ENCODE data around the gene MYO10. TPM values are rescaled to one million over a fixed set of nuclear protein-coding genes. Genes with fewer than 3 reads are reported as not detected.

The MYO10 gene
- total RNA-seq, 1 experiment from 2014 or later: 89.8 TPM

- ATAC-seq: peak; percentile 22; the same call in 1 of the 2 replicates
- ChIA-PET CTCF (no interaction called here), POLR2A (interaction anchor here (0.5 kb wide), 1 partner anchor 169 kb away, joined by 3 read pairs; no protein-coding TSS in a partner anchor)
- Mint-ChIP-seq H3K27me3 (ENCODE audit: low read depth) (no peaks in the 10 kb centered on the region), H3K27ac (peak overlapping the region; percentile 48), H3K4me1 (peaks cover 42% of the 10 kb centered on the region), H3K9me3 (peaks cover 7% of the 10 kb centered on the region), H3K4me3 (no peak overlapping the region), H3K36me3 (peaks cover 8% of the 10 kb centered on the region)
- DNase-seq (ENCODE audit: low spot score): no peak
- no peak for TF ChIP-seq ELF4 (CRISPR knock-in tag; IDR thresholded peaks at IDR 0.05; ENCODE audit: low read depth)
- no peak for TF ChIP-seq ATF1 (CRISPR knock-in tag; IDR thresholded peaks at IDR 0.05)
- no peak for TF ChIP-seq GTF2I (CRISPR knock-in tag; conservative IDR thresholded peaks at IDR 0.05)
Observed at GRCh38 chr5:16880547-16880946, 55.5 kb downstream of the MYO10 start.

GRCh38 chr5:16879650-16880049 lies 56.4 kb downstream of the MYO10 start:
- CTCF ChIA-PET: no interaction called here
- ATAC-seq (no peak), DNase-seq (ENCODE audit: low spot score) (no peak)
- Mint-ChIP-seq H3K9me3 (peaks cover 16% of the 10 kb centered on the region), H3K4me3 (no peak overlapping the region), H3K36me3 (peaks cover 17% of the 10 kb centered on the region), H3K27me3 (ENCODE audit: low read depth) (no peaks in the 10 kb centered on the region), H3K27ac (no peak overlapping the region), H3K4me1 (peaks cover 33% of the 10 kb centered on the region)
- POLR2A ChIA-PET: no interaction called here
- TF ChIP-seq HMGXB4 (CRISPR knock-in tag; IDR thresholded peaks at IDR 0.05) (no peak), SP1 (CRISPR knock-in tag; conservative IDR thresholded peaks at IDR 0.05) (no peak), JAZF1 (CRISPR knock-in tag; IDR thresholded peaks at IDR 0.05) (no peak), NFE2L1 (CRISPR knock-in tag; IDR thresholded peaks at IDR 0.05) (no peak), ZNF138 (CRISPR knock-in tag; conservative IDR thresholded peaks at IDR 0.05) (no peak), ZNF396 (CRISPR knock-in tag; IDR thresholded peaks at IDR 0.05; ENCODE audit: borderline replicate concordance) (no peak), MYBL2 (CRISPR knock-in tag; IDR thresholded peaks at IDR 0.05) (no peak), ARID4B (CRISPR knock-in tag; IDR thresholded peaks at IDR 0.05; ENCODE audit: borderline replicate concordance) (no peak), RELA (CRISPR knock-in tag; IDR thresholded peaks at IDR 0.05; ENCODE audit: borderline replicate concordance) (no peak), ETV6 (CRISPR knock-in tag; IDR thresholded peaks at IDR 0.05) (no peak), ZSCAN18 (CRISPR knock-in tag; IDR thresholded peaks at IDR 0.05) (no peak), IRF1 (CRISPR knock-in tag; IDR thresholded peaks at IDR 0.05) (no peak), KAT7 (CRISPR knock-in tag; IDR thresholded peaks at IDR 0.05; ENCODE audit: borderline replicate concordance) (no peak), CDX4 (CRISPR knock-in tag; IDR thresholded peaks at IDR 0.05; ENCODE audit: borderline replicate concordance) (no peak), ERG (CRISPR knock-in tag; IDR thresholded peaks at IDR 0.05) (no peak), ZNF416 (CRISPR knock-in tag; IDR thresholded peaks at IDR 0.05) (no peak), FOXK1 (CRISPR knock-in tag; IDR thresholded peaks at IDR 0.05) (no peak), CBFB (CRISPR knock-in tag; IDR thresholded peaks at IDR 0.05; ENCODE audit: low read depth) (no peak)
